ENCODE results near the gene SMPD3. TPM values are rescaled to one million over a fixed set of nuclear protein-coding genes. Genes with fewer than 3 reads are reported as not detected.

SMPD3 gene
- total RNA-seq, 1 experiment from 2014 or later, result 0.42 TPM

DNA sequence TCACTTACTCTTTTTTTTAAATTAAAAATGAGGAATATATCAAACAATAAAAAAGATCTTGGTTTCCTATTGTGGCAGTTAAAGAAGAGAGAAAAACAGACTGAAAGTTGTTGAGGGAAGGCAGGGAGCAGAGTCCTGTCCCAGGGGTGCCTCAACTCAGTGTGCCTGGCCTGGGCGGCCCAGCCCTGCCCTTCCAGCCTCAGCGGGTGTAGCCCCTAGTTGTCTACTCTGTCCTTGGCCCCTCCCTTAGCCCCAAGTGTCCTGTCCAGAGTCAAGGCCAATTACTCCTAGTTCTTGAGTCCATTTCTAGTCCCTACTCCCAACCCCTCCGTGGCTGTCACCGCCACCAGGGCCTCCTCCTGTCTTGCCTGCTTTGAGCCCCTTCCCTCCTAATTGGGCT is 52.5 kb downstream of the SMPD3 start:
- H3K4me3 ChIP-seq (ENCODE audit: insufficient read depth, low read depth, low read length), result no peak overlapping the region
- H3K36me3 ChIP-seq (replicated peaks; ENCODE audit: control insufficient read depth, insufficient read depth, low read length), result no peaks in the 10 kb centered on the region
- no peak for DNase-seq
- no peaks in the 10 kb centered on the region for H3K27me3 ChIP-seq (ENCODE audit: control insufficient read depth, insufficient read depth, low read length)

GRCh38 chr16:68395167-68395786 is 53.0 kb downstream of the SMPD3 start:
- H3K4me3 ChIP-seq (ENCODE audit: insufficient read depth, low read depth, low read length), result no peak overlapping the region
- no peak for DNase-seq
- H3K27me3 ChIP-seq (ENCODE audit: control insufficient read depth, insufficient read depth, low read length), result no peaks in the 10 kb centered on the region
- H3K36me3 ChIP-seq (replicated peaks; ENCODE audit: control insufficient read depth, insufficient read depth, low read length), result no peaks in the 10 kb centered on the region

GRCh38 chr16:68393333-68393732 is 55.0 kb downstream of the SMPD3 start:
- DNase-seq, result no peak
- H3K27me3 ChIP-seq (ENCODE audit: control insufficient read depth, insufficient read depth, low read length), result no peaks in the 10 kb centered on the region
- H3K4me3 ChIP-seq (ENCODE audit: insufficient read depth, low read depth, low read length), result no peak overlapping the region
- no peaks in the 10 kb centered on the region for H3K36me3 ChIP-seq (replicated peaks; ENCODE audit: control insufficient read depth, insufficient read depth, low read length)

GRCh38 chr16:68389750-68390371 is 58.4 kb downstream of the SMPD3 start:
- no peaks in the 10 kb centered on the region for H3K27me3 ChIP-seq (ENCODE audit: control insufficient read depth, insufficient read depth, low read length)
- no peaks in the 10 kb centered on the region for H3K36me3 ChIP-seq (replicated peaks; ENCODE audit: control insufficient read depth, insufficient read depth, low read length)
- no peak for DNase-seq
- no peak overlapping the region for H3K4me3 ChIP-seq (ENCODE audit: insufficient read depth, low read depth, low read length)

DNA sequence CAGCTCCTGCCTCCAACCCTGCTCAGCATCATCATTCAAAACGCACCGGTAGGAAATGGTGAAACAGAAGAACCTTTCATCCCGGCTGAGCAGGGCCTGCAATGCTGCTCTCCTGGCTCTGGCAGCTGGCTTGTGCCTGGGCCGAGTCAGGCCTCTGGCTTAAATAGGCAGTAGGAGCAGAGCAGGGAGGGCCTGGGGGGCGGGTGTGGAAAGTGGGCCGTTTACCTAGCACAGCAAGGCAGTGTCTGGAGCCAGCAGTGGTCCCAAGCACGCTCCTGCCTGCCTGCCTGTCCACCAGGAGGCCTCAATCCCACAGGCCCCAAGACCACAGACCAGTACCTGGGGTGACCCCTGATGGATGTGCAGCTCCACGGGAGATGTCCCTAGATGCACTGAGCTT is 59.3 kb downstream of the SMPD3 start:
- no peaks in the 10 kb centered on the region for H3K27me3 ChIP-seq (ENCODE audit: control insufficient read depth, insufficient read depth, low read length)
- peak; percentile 53 for DNase-seq

GRCh38 chr16:68388124-68388523 is 60.2 kb downstream of the SMPD3 start:
- Histone ChIP-seq H3K4me3 (ENCODE audit: insufficient read depth, low read depth, low read length) (no peak overlapping the region), H3K36me3 (replicated peaks; ENCODE audit: control insufficient read depth, insufficient read depth, low read length) (no peaks in the 10 kb centered on the region), H3K27me3 (ENCODE audit: control insufficient read depth, insufficient read depth, low read length) (no peaks in the 10 kb centered on the region)
- DNase-seq, result no peak

More for the DNA sequence above, 59.3 kb downstream of the SMPD3 start:
- H3K4me3 ChIP-seq (ENCODE audit: insufficient read depth, low read depth, low read length), result no peak overlapping the region
- H3K36me3 ChIP-seq (replicated peaks; ENCODE audit: control insufficient read depth, insufficient read depth, low read length), result no peaks in the 10 kb centered on the region

DNA sequence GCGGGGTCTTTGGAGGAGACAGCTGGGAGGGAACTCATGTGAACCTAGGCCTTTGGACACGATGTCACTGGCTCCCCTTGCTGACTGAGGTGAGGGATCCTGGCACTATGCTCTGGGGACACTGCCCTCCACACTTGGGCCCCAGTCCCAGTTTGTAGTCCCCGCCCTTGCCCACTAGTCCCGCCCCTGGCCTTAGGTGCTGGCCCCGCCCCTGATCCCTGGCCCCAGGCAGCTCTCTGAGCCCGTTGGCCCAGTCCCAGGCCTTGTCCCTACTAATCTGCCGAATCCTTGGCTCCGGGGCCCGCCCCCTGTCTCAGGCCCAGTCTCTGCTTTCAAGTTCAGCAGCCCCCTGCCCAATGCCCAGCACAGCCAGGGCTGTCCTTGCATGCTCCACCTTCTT is 61.0 kb downstream of the SMPD3 start:
- Histone ChIP-seq H3K36me3 (replicated peaks; ENCODE audit: control insufficient read depth, insufficient read depth, low read length) (no peaks in the 10 kb centered on the region), H3K27me3 (ENCODE audit: control insufficient read depth, insufficient read depth, low read length) (no peaks in the 10 kb centered on the region), H3K4me3 (ENCODE audit: insufficient read depth, low read depth, low read length) (no peak overlapping the region)
- DNase-seq, result peak; percentile 94

GRCh38 chr16:68386628-68387027 is 61.7 kb downstream of the SMPD3 start:
- peak; percentile 56 for DNase-seq
- H3K36me3 ChIP-seq (replicated peaks; ENCODE audit: control insufficient read depth, insufficient read depth, low read length), result no peaks in the 10 kb centered on the region
- no peak overlapping the region for H3K4me3 ChIP-seq (ENCODE audit: insufficient read depth, low read depth, low read length)
- H3K27me3 ChIP-seq (ENCODE audit: control insufficient read depth, insufficient read depth, low read length), result no peaks in the 10 kb centered on the region

DNA sequence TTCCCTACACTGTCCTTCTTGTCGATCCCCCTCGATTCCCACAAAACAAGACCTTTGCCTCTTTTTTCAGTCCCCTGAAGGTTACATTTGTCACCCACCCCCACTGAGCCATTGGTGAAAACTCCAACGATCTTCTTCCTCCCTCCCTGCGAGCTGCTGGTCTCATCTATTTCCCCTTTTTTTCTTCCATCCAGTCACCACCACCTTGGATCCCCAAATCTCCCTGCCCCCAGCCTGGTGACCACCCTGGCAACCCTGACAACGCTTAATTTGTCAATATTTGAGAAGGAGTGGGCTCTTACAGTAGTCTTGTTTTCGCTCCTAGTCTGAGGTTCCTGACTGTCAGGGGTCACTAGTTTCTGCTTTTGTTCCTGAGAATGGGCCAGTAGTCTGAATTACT is 62.9 kb downstream of the SMPD3 start:
- H3K27me3 ChIP-seq (ENCODE audit: control insufficient read depth, insufficient read depth, low read length), result no peaks in the 10 kb centered on the region
- DNase-seq, result peak; percentile 35
- no peak overlapping the region for H3K4me3 ChIP-seq (ENCODE audit: insufficient read depth, low read depth, low read length)
- H3K36me3 ChIP-seq (replicated peaks; ENCODE audit: control insufficient read depth, insufficient read depth, low read length), result no peaks in the 10 kb centered on the region

- Histone ChIP-seq H3K4me3 (ENCODE audit: insufficient read depth, low read depth, low read length) (no peak overlapping the region), H3K36me3 (replicated peaks; ENCODE audit: control insufficient read depth, insufficient read depth, low read length) (no peaks in the 10 kb centered on the region)
- DNase-seq, result peak; percentile 72
Measured at GRCh38 chr16:68384288-68385161, 63.8 kb downstream of the SMPD3 start.

DNA sequence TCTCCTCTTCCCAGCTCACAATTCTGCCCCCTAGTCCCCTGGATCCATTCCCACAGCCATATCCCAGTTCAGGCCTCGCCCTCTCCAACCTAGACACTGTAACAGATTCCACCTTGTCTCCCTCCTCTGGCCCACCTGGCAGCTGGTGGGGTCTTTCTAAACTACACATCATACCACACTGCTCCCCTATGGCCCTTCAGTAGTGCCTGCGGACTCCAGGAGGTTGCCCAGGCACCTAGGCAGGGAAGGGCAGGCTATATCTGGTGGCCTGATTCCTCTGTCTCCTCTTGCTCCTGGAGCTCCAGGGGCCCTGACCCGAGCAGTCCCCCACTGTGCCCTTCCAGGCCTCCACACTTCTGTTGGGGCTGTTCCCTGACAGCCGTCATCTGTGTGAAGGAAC is 64.5 kb downstream of the SMPD3 start:
- H3K27me3 ChIP-seq (ENCODE audit: control insufficient read depth, insufficient read depth, low read length), result no peaks in the 10 kb centered on the region
- DNase-seq, result no peak
- H3K4me3 ChIP-seq (ENCODE audit: insufficient read depth, low read depth, low read length), result no peak overlapping the region
- no peaks in the 10 kb centered on the region for H3K36me3 ChIP-seq (replicated peaks; ENCODE audit: control insufficient read depth, insufficient read depth, low read length)

More at GRCh38 chr16:68384288-68385161, 63.8 kb downstream of the SMPD3 start:
- H3K27me3 ChIP-seq (ENCODE audit: control insufficient read depth, insufficient read depth, low read length), result no peaks in the 10 kb centered on the region

DNA sequence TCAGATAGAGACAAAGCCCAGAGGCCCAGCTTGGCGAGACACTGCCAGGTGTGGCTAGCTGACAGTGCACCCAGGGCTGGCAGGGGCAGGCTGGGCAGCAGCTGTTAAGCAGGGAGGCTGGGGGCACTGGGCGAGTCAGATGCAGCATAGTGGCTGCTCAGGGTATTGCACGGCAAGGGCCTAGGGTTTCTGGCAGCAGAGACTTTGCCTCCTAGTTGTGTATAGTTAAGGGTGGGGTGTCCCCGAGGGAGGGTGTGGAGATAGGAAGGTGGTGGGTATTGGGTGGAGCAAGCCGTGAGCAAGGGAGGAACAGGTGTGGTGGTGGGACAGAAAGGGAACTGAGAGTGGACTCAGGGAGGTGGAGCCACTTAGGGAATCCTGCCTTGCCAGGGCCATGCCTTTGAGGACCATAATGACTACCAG is 66.0 kb downstream of the SMPD3 start:
- no peak overlapping the region for H3K4me3 ChIP-seq (ENCODE audit: insufficient read depth, low read depth, low read length)
- no peaks in the 10 kb centered on the region for H3K27me3 ChIP-seq (ENCODE audit: control insufficient read depth, insufficient read depth, low read length)
- H3K36me3 ChIP-seq (replicated peaks; ENCODE audit: control insufficient read depth, insufficient read depth, low read length), result no peaks in the 10 kb centered on the region
- DNase-seq, result peak; percentile 89

DNA sequence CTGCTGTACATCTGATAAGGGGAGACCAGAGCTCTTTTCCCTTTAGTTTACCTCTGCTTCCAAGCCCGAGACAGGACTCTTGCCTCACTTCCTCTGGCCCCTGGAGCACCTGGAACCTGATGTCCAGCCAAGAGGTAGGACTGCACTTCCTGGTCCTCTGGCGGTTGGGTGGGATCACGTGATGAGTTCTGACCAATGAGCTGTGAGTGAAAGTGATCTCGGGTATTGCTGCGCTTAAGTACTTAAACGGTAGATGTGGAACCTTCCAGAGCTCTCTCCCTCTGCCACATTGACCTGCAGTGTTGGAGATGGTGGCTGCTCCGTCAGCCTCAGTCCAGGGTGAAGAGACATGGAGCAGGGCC is 67.0 kb downstream of the SMPD3 start:
- no peak for DNase-seq

DNA sequence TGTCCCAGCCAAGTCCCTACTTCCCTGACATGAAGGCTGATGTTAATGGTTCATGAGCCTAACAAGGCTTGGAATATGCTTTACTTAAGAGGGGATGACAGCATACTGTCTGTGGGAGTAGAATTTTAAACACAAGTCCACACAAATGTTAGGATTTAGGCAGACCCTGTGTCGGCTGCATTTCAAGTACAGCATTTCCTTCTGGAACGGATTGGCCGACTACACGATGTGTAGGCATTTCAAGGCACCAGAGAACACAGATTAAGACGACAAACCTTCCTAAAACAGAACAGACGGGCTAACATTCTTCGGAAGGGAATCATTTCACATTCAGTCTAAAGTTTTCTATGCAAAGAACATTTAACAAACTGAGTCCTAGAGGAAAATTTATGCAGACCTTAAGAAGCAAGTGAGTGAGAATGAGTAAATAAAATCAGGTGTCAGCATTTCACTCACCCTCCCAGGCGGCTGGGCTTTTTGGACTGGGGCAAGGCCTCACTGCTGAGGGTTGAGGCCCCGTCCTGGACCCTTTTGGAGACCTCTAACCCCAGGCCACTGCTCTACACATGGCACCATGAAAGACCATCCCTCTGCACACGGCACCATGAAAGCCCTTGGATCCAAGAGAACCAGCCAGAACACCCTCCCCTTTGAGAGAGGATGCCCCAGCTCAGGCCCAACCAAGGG is 67.5 kb downstream of the SMPD3 start:
- no peaks in the 10 kb centered on the region for H3K36me3 ChIP-seq (replicated peaks; ENCODE audit: control insufficient read depth, insufficient read depth, low read length)
- no peak overlapping the region for H3K4me3 ChIP-seq (ENCODE audit: insufficient read depth, low read depth, low read length)
- no peaks in the 10 kb centered on the region for H3K27me3 ChIP-seq (ENCODE audit: control insufficient read depth, insufficient read depth, low read length)
- no peak for DNase-seq

More for the DNA sequence above, 67.0 kb downstream of the SMPD3 start:
- H3K27me3 ChIP-seq (ENCODE audit: control insufficient read depth, insufficient read depth, low read length), result no peaks in the 10 kb centered on the region
- H3K4me3 ChIP-seq (ENCODE audit: insufficient read depth, low read depth, low read length), result no peak overlapping the region
- H3K36me3 ChIP-seq (replicated peaks; ENCODE audit: control insufficient read depth, insufficient read depth, low read length), result no peaks in the 10 kb centered on the region
